ENCODE data around the gene FOXC1.

Gene FOXC1

GRCh38 chr6:1576711-1577110 is 33.0 kb upstream of the FOXC1 start:
- no peaks in the 10 kb centered on the region for H3K9me3 ChIP-seq (ENCODE audit: control insufficient read depth, low read length)
- no peak overlapping the region for H3K4me3 ChIP-seq (ENCODE audit: low read length)
- H3K9ac ChIP-seq (ENCODE audit: low read length), result no peak overlapping the region
- H3K36me3 ChIP-seq (ENCODE audit: control insufficient read depth, insufficient read depth, low read length), result no peaks in the 10 kb centered on the region
- H3K27me3 ChIP-seq (ENCODE audit: control insufficient read depth, insufficient read depth, low read length), result no peaks in the 10 kb centered on the region
- no peaks in the 10 kb centered on the region for H3K4me1 ChIP-seq (ENCODE audit: control insufficient read depth, insufficient read depth, low read length)

GRCh38 chr6:1577146-1577680 is 32.5 kb upstream of the FOXC1 start:
- Histone ChIP-seq H3K9me3 (ENCODE audit: control insufficient read depth, low read length) (no peaks in the 10 kb centered on the region), H3K4me3 (ENCODE audit: low read length) (no peak overlapping the region), H3K4me1 (ENCODE audit: control insufficient read depth, insufficient read depth, low read length) (no peaks in the 10 kb centered on the region), H3K36me3 (ENCODE audit: control insufficient read depth, insufficient read depth, low read length) (no peaks in the 10 kb centered on the region), H3K27me3 (ENCODE audit: control insufficient read depth, insufficient read depth, low read length) (no peaks in the 10 kb centered on the region), H3K9ac (ENCODE audit: low read length) (no peak overlapping the region)

DNA sequence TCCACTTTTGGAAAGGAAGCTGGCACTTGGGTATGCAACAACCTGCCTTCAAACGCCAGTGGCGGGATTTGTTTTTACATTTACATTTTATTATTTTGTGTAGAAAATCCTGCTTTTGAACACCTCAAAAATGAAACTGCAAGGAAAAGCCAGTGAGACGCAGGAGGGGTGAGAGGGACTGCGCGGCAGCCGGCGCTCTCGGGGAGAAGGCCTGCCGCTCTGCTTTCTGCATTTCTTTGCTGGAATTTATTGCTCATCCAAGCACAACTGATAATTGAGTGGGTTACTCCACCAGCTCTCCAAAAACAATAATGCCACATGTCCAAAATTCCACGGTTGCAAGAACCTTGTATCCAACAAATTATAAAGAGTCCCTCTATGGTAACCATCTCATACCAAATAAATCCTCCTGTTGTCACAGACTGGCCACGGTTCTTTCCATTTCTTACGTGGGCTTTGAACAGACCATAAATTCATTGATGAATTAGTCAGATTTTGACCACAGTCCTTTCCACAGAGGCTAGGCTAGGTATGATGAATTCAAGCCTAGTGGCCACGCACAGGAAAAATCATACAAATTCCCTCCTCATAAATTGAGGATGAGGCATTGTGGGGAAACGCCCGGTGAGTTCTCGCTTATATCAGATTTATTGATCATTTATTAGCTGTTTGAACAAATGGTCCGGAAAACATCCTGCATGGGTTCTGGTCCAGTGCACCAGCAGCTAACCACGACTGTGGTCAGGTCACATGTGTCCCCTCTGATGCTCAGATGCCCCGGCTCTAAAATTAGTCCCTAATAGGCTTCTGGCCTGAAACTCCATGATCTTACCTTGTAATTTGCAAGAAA is 31.6 kb upstream of the FOXC1 start:
- Histone ChIP-seq H3K4me3 (ENCODE audit: low read length) (no peak overlapping the region), H3K27me3 (ENCODE audit: control insufficient read depth, insufficient read depth, low read length) (no peaks in the 10 kb centered on the region), H3K36me3 (ENCODE audit: control insufficient read depth, insufficient read depth, low read length) (no peaks in the 10 kb centered on the region), H3K9ac (ENCODE audit: low read length) (no peak overlapping the region), H3K4me1 (ENCODE audit: control insufficient read depth, insufficient read depth, low read length) (no peaks in the 10 kb centered on the region), H3K9me3 (ENCODE audit: control insufficient read depth, low read length) (no peaks in the 10 kb centered on the region)

GRCh38 chr6:1579096-1579495 is 30.6 kb upstream of the FOXC1 start:
- Histone ChIP-seq H3K36me3 (ENCODE audit: control insufficient read depth, insufficient read depth, low read length) (no peaks in the 10 kb centered on the region), H3K9ac (ENCODE audit: low read length) (no peak overlapping the region), H3K9me3 (ENCODE audit: control insufficient read depth, low read length) (no peaks in the 10 kb centered on the region), H3K27me3 (ENCODE audit: control insufficient read depth, insufficient read depth, low read length) (no peaks in the 10 kb centered on the region), H3K4me3 (ENCODE audit: low read length) (no peak overlapping the region), H3K4me1 (ENCODE audit: control insufficient read depth, insufficient read depth, low read length) (no peaks in the 10 kb centered on the region)

DNA sequence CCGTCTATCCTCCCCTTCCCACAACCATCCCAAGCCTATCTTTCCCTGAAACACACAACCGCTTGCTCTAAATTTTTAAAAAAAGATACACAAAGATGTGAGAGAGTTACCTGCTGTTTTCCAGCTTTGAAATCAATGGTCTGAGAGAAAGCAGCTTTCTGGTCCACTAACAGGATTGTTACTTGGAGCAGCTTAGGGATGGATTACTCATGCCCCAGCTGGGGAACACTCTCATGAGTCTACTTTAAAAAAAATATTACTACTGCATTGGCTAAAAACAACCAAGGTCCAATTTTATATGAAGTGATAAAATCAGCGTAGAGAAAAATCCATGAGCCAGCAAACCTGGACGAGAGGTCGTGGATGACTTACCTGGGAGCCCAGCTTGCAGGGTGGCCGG is 29.6 kb upstream of the FOXC1 start:
- no peaks in the 10 kb centered on the region for H3K9me3 ChIP-seq (ENCODE audit: control insufficient read depth, low read length)
- no peak overlapping the region for H3K9ac ChIP-seq (ENCODE audit: low read length)
- H3K27me3 ChIP-seq (ENCODE audit: control insufficient read depth, insufficient read depth, low read length), result no peaks in the 10 kb centered on the region
- H3K36me3 ChIP-seq (ENCODE audit: control insufficient read depth, insufficient read depth, low read length), result no peaks in the 10 kb centered on the region
- no peak overlapping the region for H3K4me3 ChIP-seq (ENCODE audit: low read length)
- H3K4me1 ChIP-seq (ENCODE audit: control insufficient read depth, insufficient read depth, low read length), result no peaks in the 10 kb centered on the region

GRCh38 chr6:1580585-1580984 is 29.1 kb upstream of the FOXC1 start:
- Histone ChIP-seq H3K4me3 (ENCODE audit: low read length) (no peak overlapping the region), H3K27me3 (ENCODE audit: control insufficient read depth, insufficient read depth, low read length) (no peaks in the 10 kb centered on the region), H3K4me1 (ENCODE audit: control insufficient read depth, insufficient read depth, low read length) (no peaks in the 10 kb centered on the region), H3K36me3 (ENCODE audit: control insufficient read depth, insufficient read depth, low read length) (no peaks in the 10 kb centered on the region), H3K9ac (ENCODE audit: low read length) (no peak overlapping the region), H3K9me3 (ENCODE audit: control insufficient read depth, low read length) (no peaks in the 10 kb centered on the region)

GRCh38 chr6:1581120-1581991 is 28.4 kb upstream of the FOXC1 start:
- no peaks in the 10 kb centered on the region for H3K36me3 ChIP-seq (ENCODE audit: control insufficient read depth, insufficient read depth, low read length)

GRCh38 chr6:1584146-1584545 is 25.6 kb upstream of the FOXC1 start:
- Histone ChIP-seq H3K4me3 (ENCODE audit: low read length) (no peak overlapping the region), H3K36me3 (ENCODE audit: control insufficient read depth, insufficient read depth, low read length) (no peaks in the 10 kb centered on the region), H3K4me1 (ENCODE audit: control insufficient read depth, insufficient read depth, low read length) (no peaks in the 10 kb centered on the region), H3K27me3 (ENCODE audit: control insufficient read depth, insufficient read depth, low read length) (no peaks in the 10 kb centered on the region), H3K9ac (ENCODE audit: low read length) (no peak overlapping the region), H3K9me3 (ENCODE audit: control insufficient read depth, low read length) (no peaks in the 10 kb centered on the region)

More at GRCh38 chr6:1581120-1581991, 28.4 kb upstream of the FOXC1 start:
- Histone ChIP-seq H3K27me3 (ENCODE audit: control insufficient read depth, insufficient read depth, low read length) (no peaks in the 10 kb centered on the region), H3K4me3 (ENCODE audit: low read length) (no peak overlapping the region), H3K9ac (ENCODE audit: low read length) (no peak overlapping the region), H3K9me3 (ENCODE audit: control insufficient read depth, low read length) (no peaks in the 10 kb centered on the region), H3K4me1 (ENCODE audit: control insufficient read depth, insufficient read depth, low read length) (no peaks in the 10 kb centered on the region)

- Histone ChIP-seq H3K4me3 (ENCODE audit: low read length) (no peak overlapping the region), H3K27me3 (ENCODE audit: control insufficient read depth, insufficient read depth, low read length) (no peaks in the 10 kb centered on the region), H3K9ac (ENCODE audit: low read length) (no peak overlapping the region), H3K4me1 (ENCODE audit: control insufficient read depth, insufficient read depth, low read length) (no peaks in the 10 kb centered on the region), H3K9me3 (ENCODE audit: control insufficient read depth, low read length) (no peaks in the 10 kb centered on the region), H3K36me3 (ENCODE audit: control insufficient read depth, insufficient read depth, low read length) (no peaks in the 10 kb centered on the region)
Observed at GRCh38 chr6:1584996-1585668, 24.6 kb upstream of the FOXC1 start.

DNA sequence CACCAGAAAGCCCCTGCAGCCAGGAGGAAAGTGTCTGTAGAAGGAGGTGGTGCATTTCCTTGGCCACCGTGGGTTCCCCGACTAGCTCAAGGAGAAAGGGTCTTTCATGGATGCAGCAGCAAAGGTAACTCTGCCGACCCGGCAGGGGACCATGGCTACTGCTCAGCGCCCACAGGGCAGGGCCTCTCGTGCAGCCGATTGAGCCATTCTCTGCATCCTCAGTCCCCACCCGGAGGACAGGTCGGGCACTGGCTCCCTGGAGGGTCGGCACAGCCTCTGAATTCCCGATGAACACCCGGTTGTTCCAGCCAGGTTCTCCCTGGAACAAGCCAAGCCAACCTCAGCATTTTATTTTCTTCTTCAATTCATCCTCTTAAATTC is 24.1 kb upstream of the FOXC1 start:
- no peaks in the 10 kb centered on the region for H3K9me3 ChIP-seq (ENCODE audit: control insufficient read depth, low read length)
- no peaks in the 10 kb centered on the region for H3K4me1 ChIP-seq (ENCODE audit: control insufficient read depth, insufficient read depth, low read length)
- no peaks in the 10 kb centered on the region for H3K27me3 ChIP-seq (ENCODE audit: control insufficient read depth, insufficient read depth, low read length)
- H3K9ac ChIP-seq (ENCODE audit: low read length), result no peak overlapping the region
- H3K4me3 ChIP-seq (ENCODE audit: low read length), result no peak overlapping the region
- H3K36me3 ChIP-seq (ENCODE audit: control insufficient read depth, insufficient read depth, low read length), result no peaks in the 10 kb centered on the region

DNA sequence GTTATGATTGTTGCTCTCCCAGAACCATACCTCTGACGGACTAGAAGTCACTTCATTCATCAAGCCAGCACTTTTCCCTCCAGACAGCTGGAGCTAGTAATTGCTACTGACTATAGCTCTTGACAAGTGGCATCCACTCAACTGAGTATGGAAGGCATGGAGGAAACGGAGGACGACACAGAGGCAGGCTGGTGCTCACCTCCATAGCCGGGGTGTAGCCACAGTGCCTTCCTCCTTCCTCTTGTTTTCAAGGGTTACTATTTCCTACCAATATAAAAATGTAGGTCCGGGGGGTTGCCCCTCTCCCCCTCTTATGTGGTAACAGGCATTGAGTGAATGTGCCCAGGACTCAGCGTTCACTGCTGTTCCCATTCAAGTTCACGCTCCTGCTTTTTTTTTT is 23.5 kb upstream of the FOXC1 start:
- Histone ChIP-seq H3K4me1 (ENCODE audit: control insufficient read depth, insufficient read depth, low read length) (no peaks in the 10 kb centered on the region), H3K9ac (ENCODE audit: low read length) (no peak overlapping the region), H3K9me3 (ENCODE audit: control insufficient read depth, low read length) (no peaks in the 10 kb centered on the region), H3K27me3 (ENCODE audit: control insufficient read depth, insufficient read depth, low read length) (no peaks in the 10 kb centered on the region), H3K36me3 (ENCODE audit: control insufficient read depth, insufficient read depth, low read length) (no peaks in the 10 kb centered on the region), H3K4me3 (ENCODE audit: low read length) (no peak overlapping the region)

Measured in mucosa of stomach (tissue), 1 donor.